ENCODE results near the gene PSG1. TPM values are rescaled to one million over a fixed set of nuclear protein-coding genes. Genes with fewer than 3 reads are reported as not detected.

The PSG1 gene
- total RNA-seq, 1 experiment from 2014 or later: not detected

- Mint-ChIP-seq H3K4me1 (no peaks in the 10 kb centered on the region), H3K9me3 (peaks cover 14% of the 10 kb centered on the region), H3K36me3 (no peaks in the 10 kb centered on the region), H3K27me3 (ENCODE audit: low read depth) (peaks cover 10% of the 10 kb centered on the region; the same call in 1 of the 2 replicates), H3K27ac (no peak overlapping the region), H3K4me3 (no peak overlapping the region)
- POLR2A ChIA-PET: no interaction called here
- TF ChIP-seq MAX (CRISPR knock-in tag; IDR thresholded peaks at IDR 0.05) (no peak), ZNF512 (CRISPR knock-in tag; IDR thresholded peaks at IDR 0.05; ENCODE audit: borderline replicate concordance) (no peak), AR (CRISPR knock-in tag; IDR thresholded peaks at IDR 0.05) (no peak), NR2C2 (CRISPR knock-in tag; IDR thresholded peaks at IDR 0.05) (no peak), NR1H2 (CRISPR knock-in tag; IDR thresholded peaks at IDR 0.05) (no peak), JUN (CRISPR knock-in tag; IDR thresholded peaks at IDR 0.05) (no peak), GABPB1 (CRISPR knock-in tag; IDR thresholded peaks at IDR 0.05) (no peak), ZNF396 (CRISPR knock-in tag; IDR thresholded peaks at IDR 0.05; ENCODE audit: borderline replicate concordance) (no peak), CTCF (IDR thresholded peaks at IDR 0.05) (no peak), FOXP1 (CRISPR knock-in tag; IDR thresholded peaks at IDR 0.05; ENCODE audit: borderline replicate concordance) (no peak), GTF2I (CRISPR knock-in tag; conservative IDR thresholded peaks at IDR 0.05) (no peak), FOXK1 (CRISPR knock-in tag; IDR thresholded peaks at IDR 0.05) (no peak), CREB1 (CRISPR knock-in tag; IDR thresholded peaks at IDR 0.05) (no peak), USF1 (CRISPR knock-in tag; IDR thresholded peaks at IDR 0.05) (no peak), ARID4B (CRISPR knock-in tag; IDR thresholded peaks at IDR 0.05; ENCODE audit: borderline replicate concordance) (no peak), SMAD3 (CRISPR knock-in tag; IDR thresholded peaks at IDR 0.05; ENCODE audit: borderline replicate concordance) (no peak), ZNF138 (CRISPR knock-in tag; conservative IDR thresholded peaks at IDR 0.05) (no peak), MXD4 (CRISPR knock-in tag; IDR thresholded peaks at IDR 0.05; ENCODE audit: borderline replicate concordance) (no peak), ZNF263 (CRISPR knock-in tag; IDR thresholded peaks at IDR 0.05; ENCODE audit: low read depth) (no peak)
- CTCF ChIA-PET: interaction anchor here (1.3 kb wide), 1 partner anchor 12 kb away, joined by 3 read pairs; no protein-coding TSS in a partner anchor
- DNase-seq (ENCODE audit: low spot score): no peak
- no peak for ATAC-seq
These were observed 47.3 kb upstream of the PSG1 start for GRCh38 chr19:42926781-42927180.
